ENCODE data around the gene C9orf50.

DNA sequence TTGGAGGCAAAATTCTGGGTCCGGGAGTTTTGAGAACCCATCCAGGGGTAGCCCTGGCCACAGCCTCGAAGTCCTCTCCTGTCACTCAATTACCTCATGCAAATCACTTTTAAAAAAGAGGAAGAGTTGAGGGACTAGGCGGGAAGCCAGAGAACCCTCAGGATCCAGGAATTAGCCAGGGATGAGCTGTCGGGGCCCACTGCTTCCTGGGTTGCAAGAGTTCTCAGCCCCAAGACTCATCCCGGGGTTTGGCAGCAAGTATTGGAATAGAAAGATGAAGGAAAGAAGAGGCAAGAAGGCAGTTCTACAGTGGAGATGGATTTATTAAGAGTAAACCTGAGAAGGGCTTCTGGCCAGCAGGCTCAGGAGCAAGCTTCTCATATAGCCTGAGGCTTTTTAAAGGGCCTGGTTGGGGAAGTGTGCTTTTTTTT lies 25.6 kb downstream of the C9orf50 start:
- TF ChIP-seq, protein P1, sequence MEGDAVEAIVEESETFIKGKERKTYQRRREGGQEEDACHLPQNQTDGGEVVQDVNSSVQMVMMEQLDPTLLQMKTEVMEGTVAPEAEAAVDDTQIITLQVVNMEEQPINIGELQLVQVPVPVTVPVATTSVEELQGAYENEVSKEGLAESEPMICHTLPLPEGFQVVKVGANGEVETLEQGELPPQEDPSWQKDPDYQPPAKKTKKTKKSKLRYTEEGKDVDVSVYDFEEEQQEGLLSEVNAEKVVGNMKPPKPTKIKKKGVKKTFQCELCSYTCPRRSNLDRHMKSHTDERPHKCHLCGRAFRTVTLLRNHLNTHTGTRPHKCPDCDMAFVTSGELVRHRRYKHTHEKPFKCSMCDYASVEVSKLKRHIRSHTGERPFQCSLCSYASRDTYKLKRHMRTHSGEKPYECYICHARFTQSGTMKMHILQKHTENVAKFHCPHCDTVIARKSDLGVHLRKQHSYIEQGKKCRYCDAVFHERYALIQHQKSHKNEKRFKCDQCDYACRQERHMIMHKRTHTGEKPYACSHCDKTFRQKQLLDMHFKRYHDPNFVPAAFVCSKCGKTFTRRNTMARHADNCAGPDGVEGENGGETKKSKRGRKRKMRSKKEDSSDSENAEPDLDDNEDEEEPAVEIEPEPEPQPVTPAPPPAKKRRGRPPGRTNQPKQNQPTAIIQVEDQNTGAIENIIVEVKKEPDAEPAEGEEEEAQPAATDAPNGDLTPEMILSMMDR (IDR thresholded peaks at IDR 0.05) = no peak
- TF ChIP-seq ZFX (IDR thresholded peaks at IDR 0.05; ENCODE audit: borderline replicate concordance) = no peak

Data from 22Rv1 (cell line).